Measurements from ENCODE around the gene BRD3. TPM values are rescaled to one million over a fixed set of nuclear protein-coding genes. Genes with fewer than 3 reads are reported as not detected.
A peak's percentile ranks its signal among the peaks of the same experiment; 100 is the strongest.

BRD3 gene
- total RNA-seq, 1 donor from 2014 or later, result 44.7 TPM

DNA sequence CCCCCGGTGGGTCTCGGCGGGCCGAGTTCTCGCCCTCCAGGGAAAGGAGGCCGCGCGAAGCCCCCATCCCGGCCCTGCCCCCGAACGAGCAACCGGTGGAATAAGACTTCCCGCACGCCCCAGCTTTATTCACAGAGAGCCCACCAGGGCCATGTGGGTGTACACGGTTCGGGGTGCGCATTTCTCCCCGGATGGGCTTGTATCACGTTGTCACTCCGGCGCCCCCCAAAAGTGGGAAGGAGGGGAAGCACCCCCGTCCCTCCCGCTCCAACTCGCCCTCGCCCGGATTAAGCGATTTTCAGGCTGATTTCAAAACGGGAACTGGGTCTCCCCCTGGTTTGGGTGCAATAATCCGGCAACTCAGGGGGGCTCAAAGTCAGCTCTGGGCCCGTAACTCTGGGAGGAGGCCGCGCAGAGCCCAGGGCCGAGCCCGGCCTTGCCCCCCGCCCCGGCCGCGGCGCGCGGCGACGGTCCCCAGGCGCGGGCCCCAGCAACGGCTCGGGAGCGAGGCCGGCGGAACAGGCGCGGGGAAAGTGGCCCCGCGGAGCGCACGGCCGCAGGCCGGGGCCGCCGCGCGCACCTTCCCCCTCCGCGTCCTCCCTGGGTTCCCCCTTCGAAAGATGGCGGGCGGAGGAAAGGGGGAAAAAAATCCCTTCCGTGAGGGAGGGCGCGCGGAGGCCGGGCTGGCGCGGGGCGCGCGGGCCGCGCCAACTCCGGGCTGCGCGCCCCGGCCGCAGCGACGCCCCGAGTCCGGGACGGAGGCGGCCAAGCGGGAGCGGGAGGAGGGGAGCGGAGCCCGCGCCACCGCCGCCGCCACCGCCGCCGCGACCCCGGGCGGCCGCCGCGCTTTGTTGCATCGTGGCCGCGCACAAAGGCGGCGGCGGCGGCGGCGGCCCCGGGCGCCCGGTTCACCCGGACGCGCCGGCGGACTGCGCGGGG lies 644 bp downstream of the BRD3 start:
- no peak for DNase-seq (ENCODE audit: low spot score)

DNA sequence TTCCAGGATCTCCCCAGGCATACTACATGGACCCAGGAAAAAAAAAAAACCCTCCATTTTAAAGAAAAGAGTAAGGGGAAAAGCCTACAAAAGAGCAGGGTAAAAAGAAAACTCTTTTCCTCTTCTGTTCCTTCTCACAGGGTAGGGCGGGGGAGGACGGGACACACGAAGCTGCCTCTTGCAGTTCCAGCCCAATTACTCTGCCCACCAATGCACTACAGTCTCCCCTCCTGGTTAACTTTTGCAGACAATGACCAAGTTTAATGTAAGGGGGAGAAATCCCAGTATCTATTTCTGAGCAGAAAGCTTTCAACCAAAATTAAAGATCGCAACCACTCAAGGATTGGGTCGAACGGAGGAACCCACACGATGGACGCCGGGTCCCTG lies 1.3 kb downstream of the BRD3 start:
- DNase-seq (ENCODE audit: low spot score), result no peak

DNA sequence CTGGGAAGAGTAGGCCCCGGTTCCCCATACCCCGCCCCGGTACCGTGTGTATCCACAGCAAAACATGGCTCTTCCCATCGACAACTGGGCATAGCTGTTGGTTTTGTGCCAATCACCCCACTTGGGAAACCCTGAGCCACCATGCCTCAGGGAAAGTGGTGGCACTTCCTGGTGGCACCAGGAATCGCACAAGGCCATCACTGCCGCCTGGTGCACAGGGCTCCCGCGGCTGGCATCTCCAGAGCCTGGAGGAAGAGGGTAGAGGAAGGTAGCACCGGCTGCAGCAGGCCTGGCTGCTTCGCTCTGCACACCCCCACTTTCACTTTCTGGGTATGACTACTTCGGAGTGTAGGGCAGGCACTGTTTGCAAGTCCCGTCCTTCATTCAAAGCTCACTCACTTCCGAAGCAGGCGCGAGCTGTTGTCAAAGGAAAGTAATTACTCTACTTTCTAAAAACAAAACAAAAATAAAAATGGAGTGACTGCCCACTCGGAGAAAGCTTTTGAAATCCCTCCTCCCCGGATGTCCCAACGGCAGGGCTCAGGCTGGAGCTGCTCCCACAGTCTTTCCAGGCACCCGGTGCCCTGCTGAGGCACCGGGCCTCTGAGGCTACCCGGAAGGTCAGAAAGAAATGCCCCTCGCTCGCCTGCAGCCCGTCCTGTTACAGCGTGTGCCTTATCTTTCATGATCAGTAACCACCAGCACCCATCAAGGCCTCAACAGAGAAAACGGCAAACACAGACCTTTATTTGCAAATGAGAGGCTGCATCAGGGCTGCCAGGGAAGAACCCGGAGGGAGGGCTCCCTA lies 2.0 kb downstream of the BRD3 start:
- DNase-seq (ENCODE audit: low spot score), result peak; percentile 74

DNA sequence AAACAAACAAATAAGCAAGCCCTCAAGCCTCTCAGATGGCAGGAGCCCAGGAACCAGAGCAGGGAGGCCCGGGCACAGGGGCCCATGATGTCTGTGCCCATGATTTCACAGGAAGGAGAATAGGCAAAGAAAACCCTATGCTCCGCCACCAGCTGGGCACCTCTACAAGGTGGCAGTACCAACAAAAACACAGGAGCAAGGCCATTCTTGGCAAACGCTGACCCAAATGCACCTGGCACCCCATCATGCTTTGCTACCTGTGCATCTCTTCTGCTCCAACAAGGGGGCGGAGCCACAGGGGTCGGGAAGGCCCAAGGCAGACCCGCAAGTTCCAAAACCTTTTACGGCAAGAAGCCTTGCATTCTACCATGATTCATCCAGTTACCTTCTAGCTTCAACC lies 3.1 kb downstream of the BRD3 start:
- DNase-seq (ENCODE audit: low spot score), result no peak

DNA sequence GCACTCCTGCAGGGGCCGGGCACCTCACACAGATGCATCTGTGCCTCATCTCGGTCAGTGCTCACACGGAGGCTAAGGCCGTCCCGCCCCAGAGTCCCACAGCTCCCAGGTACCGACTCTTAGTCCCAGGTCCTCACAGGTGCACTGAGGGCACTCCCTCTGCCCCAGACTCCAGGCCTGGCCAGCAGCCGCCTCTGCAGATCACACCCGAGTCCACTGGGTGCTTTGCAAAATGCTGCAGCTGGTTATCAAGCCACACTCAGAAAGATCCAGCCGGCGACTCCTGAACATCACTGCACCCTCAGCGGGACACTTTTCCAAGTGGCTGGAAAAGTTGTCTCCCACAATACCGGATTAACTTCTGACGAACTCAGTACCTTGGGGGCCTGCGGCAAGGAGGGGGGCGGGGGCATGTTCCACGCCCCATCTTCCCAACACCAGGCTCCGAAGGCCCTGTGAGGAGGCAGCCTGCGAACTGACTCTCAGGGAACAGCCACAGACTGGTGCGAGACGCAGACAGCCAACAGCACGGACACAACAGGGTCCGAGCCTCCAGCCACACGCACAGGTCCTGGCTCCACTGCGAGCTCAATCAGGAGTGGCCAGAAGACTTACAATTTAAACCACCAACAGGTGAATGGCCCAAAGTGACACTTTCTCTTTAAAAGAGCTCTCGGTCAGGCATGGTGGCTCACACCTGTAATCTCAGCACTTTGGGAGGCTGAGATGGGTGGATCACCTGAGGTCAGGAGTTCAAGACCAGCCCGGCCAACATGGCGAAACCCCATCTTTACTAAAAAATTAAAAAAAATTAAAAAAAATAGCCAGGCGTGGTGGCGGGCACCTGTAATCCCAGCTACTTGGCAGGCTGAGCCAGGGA lies 4.0 kb downstream of the BRD3 start:
- no peak for DNase-seq (ENCODE audit: low spot score)

DNA sequence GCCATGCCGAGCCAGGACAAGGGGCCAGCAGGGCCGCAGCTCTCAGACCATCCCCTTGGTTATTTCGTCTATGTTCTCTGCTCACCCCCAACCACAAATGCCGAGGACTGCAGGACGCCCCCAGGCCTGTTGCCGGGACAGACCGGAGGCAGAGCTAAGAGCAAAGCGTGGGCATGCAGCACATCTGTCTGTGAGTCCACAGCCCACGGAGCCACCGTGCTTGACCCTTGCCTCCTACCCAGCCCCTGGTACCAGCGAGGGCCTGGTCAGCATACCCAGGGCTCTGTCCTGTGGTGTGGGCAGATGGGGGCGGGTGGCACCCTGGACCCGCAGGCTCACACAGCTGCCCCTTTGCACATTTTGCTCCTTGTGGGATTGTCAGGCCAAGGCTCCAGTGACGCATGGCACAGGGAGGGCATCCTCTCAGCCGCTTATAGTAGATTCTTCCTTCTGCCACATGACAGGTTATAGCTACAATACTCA lies 4.7 kb downstream of the BRD3 start:
- DNase-seq (ENCODE audit: low spot score), result no peak

DNA sequence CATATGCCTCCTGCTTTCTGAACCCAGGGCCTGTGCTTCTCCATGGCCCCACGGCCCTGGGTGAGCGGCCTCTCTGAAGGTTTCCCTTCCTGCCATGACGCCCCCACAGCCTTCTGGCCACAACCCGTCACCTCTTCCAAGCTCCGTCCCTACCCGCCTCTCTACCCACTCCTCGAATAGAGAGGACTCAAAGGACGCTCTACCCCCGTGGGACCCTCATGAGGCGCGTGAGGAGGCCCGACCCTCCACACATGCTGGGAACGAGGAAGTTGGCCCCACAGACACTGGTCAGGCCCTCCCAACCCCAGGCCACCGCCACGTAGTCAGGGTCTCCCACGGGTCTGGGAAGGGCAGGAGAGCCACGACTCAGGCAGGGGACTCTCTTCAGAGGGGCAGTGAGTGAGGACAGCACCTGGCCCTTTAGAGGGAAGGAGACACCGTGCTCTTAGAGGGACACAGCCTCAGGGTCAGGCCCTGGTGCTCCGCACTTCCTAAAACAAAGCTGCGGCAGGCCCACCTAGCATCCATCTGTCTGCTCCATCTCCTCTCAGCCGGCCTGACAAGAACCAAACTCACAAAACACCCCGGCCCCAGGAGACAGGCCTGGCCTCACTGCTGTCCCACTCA lies 5.3 kb downstream of the BRD3 start:
- DNase-seq (ENCODE audit: low spot score), result no peak

- DNase-seq (ENCODE audit: low spot score), result peak; percentile 60
These were observed 6.0 kb downstream of the BRD3 start for GRCh38 chr9:134061688-134062371.

DNA sequence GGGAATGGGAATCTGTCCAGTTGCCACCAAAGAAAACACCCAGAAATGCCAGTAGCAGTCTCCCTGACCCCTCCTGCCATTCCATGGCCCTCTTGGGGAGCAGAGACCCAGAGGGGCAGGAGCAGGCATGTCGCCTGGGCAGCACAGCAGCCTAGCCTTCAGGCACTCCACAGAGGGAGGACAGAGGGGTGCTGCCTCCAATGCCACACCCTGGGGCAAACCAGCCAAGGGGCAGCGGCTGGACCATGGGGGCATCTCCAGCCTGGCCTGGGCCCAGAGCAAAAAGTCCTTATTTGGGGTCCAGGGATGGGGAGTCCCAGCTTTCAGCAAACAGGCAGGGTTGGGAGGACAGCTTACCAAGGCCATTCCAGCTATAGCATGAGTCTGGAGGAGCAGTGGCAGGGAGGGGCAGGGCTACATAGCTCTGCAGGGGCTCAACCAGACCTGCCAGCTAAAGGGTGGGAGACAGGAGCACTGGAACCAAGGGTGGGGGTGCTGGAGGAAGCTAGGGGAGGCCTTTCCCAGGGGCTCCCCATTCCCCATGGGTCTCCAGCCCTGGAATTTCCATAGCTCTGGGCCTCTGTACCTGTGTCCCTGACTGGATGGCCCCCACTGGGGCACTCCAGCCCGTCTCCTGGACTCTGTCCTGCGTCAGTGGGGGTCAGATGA lies 6.7 kb downstream of the BRD3 start:
- DNase-seq (ENCODE audit: low spot score), result peak; percentile 41

GRCh38 chr9:134060546-134060945 lies 7.3 kb downstream of the BRD3 start:
- DNase-seq (ENCODE audit: low spot score), result no peak

DNA sequence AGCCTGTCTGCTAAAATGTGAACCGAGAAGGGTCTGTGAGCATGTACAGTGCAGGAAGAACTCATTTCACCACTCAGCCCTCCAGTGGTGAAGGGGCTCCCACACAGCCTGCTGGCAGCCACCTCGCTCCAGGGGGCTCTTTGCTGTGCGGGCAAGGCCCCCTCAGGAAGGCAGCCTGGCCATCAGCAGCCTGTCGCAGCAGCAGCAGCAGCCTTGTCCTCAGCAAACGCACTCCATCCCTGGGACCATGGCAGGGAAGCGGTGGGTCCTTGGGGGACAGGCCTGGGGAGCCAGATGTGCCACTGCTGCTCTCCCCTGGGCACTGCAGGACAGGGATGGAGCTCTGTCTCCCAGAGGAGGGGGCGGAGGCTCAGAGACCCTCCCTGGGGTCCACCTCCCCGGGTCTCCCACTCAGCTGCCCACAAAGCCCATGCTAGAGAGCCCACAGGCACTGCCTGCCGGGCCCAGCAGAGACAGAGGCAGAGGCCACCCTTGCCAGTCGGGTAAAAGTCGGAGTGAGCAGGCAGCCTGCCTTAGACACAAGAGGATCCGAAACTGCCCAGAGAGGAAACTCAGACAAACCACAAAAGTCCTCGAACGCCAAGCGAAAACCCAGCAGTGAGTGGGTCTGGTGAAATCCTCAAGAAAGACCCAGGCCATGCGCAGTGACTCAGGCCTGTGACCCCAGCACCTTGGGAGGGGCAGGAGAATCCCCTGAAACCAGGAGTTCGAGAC lies 8.0 kb downstream of the BRD3 start:
- DNase-seq (ENCODE audit: low spot score), result peak; percentile 48

GRCh38 chr9:134059188-134059641 lies 8.6 kb downstream of the BRD3 start:
- DNase-seq (ENCODE audit: low spot score), result peak; percentile 38

- no peak for DNase-seq (ENCODE audit: low spot score)
These were observed 9.1 kb downstream of the BRD3 start for GRCh38 chr9:134058716-134059115.

- DNase-seq (ENCODE audit: low spot score), result no peak
These were observed 9.8 kb downstream of the BRD3 start for GRCh38 chr9:134057751-134058701.

DNA sequence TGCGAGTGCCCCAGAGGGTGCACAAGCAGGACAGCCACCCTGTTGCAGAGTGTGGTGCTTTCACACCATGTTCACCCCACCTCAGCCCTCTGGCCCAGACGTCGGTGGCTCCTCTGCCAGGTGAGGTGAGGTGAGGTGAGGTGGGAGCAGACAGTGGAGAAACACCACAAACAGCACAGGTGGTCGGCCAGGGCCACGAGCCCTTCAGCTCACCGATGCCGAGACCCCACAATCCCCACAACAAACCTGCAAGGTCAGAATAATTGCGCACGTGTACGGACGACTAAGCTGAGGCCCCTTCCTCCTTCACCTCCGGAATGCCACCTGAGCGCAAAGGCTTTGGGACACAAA lies 10.5 kb downstream of the BRD3 start:
- DNase-seq (ENCODE audit: low spot score), result no peak

GRCh38 chr9:134056483-134057306 lies 11.1 kb downstream of the BRD3 start:
- no peak for DNase-seq (ENCODE audit: low spot score)

GRCh38 chr9:134055981-134056461 lies 11.8 kb downstream of the BRD3 start:
- peak; percentile 80 for DNase-seq (ENCODE audit: low spot score)

Data from ureter (tissue), 1 donor.